ENCODE results near the gene GPC6.

Gene GPC6

DNA sequence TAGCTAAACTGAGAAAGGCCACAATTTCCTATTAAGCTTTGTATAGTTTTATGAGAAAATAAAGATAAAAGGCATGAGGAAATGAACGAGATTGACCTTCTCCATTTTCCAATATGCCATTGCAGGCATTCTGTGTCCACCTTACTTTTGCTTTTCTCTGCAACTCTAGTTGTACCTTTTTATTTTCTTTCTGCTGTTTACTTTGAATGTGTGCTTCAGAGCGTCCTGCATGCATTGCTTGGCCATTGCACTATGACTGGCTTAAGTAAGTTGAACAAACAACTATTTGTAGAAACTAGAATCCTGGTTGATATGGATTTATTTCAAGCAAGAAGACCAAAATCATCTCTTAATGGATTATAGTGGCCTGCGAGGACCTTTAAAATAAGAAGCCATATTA lies 510.3 kb downstream of the GPC6 start:
- no peak for DNase-seq (ENCODE audit: low spot score)

DNA sequence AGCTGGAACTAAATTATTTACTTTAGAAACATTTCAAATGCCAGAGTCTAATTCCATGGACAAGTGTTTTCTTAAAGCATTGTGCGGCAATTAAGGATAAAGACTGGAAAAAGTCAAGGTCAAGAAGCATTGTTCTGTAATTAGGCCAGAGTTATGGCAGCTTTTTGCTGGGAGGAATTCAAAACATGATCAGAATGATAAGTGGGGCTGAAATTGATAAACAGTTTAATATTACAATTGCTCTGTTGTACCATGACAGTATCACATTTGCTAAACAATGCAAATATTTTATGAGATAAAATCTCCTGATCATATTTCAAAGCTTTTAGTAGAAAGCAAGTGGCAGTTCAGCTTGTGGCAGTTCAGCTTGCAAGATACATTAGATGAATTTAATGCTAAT lies 513.7 kb downstream of the GPC6 start:
- no peak for DNase-seq (ENCODE audit: low spot score)

DNA sequence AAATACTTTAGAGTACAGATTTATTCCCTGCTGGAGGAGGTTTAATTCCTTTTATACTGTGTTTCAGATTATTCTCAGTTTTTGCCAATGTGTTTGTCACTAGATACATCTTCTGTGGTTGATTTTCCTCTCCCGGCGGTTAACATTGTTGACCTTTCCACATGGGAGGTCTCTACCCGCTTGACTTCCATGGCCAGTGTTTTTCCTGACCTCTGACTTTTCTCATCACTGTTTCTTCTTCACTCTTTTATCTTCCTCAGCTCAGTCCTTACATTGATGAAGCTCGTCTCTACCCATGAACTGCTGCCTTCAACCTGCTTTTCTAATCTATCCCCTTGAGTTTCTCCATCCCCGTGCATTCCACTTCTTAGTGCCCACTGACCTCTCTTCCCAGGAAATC lies 517.4 kb downstream of the GPC6 start:
- no peak for DNase-seq (ENCODE audit: low spot score)

DNA sequence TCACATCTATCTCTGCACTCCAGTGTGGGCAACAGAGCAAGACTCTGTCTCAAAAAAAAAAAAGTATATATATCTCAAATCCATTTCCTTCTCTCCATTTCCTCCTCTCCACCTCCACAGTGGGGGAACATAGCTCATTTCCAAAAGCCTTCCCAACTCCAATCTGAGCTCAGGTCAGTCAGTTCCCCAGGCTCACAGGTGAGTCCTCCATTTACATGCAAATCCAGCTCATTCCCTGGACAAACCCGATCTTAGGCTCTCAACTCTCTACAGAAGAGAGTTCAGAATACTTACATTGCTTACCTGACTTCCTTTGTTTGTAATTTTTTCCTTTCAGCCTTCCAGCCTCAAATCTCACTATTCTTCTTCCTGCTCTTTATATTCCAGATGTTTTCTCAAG lies 518.3 kb downstream of the GPC6 start:
- DNase-seq (ENCODE audit: low spot score), result no peak

DNA sequence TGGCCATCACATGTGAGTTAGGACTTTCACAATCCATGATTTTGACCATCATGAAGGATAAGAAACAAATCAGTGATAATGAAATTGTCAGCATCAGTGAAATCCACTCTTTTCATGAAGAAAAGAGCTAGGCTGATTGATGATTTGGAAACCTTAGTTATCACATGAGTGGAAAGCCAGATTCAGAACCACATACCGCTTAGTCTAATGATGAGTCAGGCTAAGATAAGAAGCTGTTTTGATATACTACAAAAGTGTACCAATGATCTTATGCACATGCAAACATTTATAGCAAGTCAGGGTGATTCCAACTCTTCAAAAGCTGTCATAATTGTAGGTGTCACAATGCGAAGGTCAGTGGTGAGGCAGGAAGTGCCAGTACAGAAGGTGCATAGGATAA lies 519.3 kb downstream of the GPC6 start:
- DNase-seq (ENCODE audit: low spot score), result no peak

DNA sequence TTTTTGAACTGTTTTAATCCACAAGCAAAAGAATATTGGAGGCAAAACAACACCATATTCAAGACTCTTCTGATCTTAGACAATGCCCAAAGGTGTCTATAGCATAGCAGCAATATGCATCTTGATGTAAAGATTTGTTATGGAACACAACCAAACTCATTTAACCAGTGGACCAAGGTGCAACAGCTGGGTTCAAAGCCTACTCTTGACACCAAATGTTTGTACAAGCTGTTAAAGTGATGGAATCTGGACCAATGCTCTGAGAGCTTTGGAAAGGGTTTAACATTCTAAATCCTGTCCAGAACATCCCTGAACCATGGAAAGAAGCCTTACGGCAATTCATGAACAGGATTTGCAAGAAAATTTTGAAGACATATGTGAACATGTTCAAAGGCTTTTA lies 520.0 kb downstream of the GPC6 start:
- no peak for DNase-seq (ENCODE audit: low spot score)

DNA sequence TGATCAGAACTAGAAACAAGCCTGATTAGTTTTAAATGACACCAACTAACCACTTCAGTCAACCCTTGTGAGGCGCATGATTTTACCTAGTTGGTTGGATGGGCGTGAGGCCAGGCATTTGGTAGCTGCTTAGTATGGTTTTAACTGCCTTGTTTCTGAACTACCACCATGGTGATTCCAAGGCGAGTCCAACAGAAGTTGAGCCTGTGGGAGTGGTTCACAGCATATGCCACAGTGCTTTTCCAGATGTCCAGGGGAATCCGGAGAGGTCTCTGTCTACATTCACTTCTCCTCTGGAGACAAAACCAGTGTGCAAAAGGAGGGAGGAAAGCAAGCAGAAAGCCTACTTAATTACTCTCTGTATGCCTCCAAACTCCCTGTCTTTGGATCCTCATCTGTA lies 524.1 kb downstream of the GPC6 start:
- no peak for DNase-seq (ENCODE audit: low spot score)

DNA sequence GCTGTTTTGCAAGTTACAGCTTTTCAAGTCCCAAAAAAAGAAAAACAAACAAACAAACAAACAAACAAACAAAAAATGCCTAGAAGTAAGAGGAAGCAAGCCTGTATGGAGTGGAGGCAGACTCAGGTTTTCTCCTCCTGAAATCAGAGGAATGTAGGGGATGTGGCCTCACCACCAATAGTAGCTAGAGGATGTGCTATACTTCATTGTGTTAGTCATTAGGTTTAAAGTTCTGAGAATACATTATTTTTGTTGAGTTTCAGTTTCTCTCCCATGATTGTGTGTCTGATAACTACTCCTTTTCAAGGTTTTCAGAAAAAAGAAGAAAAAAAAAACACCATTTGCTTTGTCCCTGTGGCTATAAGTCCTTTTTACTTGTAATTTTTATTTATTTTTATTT lies 524.5 kb downstream of the GPC6 start:
- no peak for DNase-seq (ENCODE audit: low spot score)

DNA sequence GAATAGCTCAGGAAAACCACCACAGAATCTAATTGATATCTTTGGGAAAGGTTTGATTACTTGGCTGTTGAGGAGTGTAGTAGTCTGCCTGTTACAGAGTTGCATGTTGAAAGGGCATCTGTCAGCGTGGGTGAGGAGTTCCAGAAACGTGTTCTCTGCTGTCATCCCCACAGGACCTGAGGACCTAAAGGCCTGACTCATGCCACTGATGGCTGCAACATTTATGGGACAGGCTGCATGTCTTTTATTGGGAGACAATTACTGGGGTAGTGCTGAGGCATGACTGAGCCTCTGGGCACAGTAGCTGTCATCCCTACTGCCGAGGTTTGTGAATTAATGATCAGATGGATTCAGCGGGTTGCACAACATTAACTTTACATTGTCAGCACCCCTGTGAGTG lies 525.9 kb downstream of the GPC6 start:
- no peak for DNase-seq (ENCODE audit: low spot score)

DNA sequence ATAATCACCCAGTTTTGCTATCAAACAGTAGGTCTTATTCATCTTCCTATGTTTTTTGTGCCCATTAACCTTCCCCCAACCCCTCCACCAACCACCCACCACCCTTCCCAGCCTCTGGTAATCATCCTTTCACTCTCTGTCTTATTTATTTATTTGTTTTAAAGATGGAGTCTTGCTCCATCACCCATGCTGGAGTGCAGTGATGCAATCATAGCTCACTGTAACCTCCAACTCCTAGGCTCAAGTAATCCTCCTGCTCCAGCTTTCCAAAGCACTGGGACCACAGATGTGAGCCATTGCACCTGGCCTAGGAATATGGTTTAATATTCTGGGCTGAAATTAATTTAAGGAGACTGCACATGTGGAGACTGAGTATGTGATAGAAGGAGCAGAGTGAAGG lies 527.0 kb downstream of the GPC6 start:
- no peak for DNase-seq (ENCODE audit: low spot score)

DNA sequence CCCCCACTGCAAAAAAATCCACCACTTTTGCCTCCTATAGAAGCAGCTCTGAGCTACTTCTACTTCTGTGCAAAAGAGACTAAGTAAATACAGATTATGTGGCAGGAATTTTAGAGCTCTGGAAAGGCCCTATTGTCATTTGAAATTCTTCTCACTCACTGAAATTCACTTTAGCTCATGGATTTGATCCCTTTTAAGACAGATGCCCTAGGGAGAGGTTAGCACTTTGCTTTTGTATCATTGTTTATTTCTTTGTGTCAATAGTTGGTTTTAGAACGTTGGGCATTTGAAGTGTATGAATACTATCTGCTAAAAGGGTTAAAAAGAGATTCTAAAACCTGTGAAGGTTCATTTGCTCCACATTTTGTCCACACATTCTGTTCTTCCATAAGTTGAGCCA lies 528.7 kb downstream of the GPC6 start:
- no peak for DNase-seq (ENCODE audit: low spot score)

DNA sequence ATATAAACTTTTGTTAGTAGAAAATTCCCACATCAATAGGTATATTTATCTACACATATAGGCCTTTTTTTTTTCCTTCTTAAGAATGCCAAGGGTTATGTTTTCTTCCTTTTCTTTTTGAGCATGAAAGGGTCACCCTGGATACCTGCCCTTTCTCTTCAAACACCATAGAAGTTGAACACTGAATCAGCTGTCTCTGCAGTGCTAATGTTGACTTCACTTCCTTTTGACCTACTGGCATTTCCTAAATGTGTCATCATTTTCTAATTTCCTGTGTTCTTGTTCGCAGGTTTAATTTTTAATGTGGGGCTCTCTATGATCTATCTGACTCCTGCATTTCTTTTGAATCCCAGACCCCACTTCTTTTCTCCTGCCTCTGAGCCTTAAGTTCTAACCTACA lies 532.0 kb downstream of the GPC6 start:
- DNase-seq (ENCODE audit: low spot score), result no peak

DNA sequence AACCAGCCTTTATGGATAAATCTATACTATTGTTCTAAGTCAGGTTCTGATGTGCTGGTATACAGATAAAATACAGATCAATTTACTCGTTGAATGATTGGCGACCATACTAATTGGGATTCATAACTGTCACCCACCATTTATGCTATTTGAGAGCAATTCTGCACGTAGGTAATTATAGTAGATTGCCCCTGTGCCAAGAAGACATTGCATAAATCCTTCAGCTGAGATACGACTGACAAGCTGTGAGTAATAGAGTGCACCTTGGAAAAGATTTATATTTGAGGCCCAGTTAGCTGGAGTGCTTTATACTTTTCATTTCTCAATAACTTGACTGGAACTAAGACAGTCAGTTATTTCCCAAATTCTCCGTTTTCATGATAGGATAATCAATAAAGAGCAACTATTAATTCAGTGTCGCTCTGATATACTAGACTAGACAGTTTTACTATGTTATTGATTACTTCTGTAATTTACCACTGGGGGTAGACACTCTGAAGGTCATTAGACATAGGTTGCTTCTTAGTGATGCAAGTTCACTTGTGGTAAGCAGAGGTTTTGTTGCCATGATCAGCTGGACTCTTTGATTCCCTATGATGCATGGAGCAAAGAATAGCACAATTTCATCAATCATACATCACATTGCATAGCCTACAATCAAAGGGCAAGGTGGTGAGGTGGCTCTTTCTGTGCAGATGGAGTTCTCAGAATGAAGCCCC lies 536.3 kb downstream of the GPC6 start:
- no peak for DNase-seq (ENCODE audit: low spot score)

DNA sequence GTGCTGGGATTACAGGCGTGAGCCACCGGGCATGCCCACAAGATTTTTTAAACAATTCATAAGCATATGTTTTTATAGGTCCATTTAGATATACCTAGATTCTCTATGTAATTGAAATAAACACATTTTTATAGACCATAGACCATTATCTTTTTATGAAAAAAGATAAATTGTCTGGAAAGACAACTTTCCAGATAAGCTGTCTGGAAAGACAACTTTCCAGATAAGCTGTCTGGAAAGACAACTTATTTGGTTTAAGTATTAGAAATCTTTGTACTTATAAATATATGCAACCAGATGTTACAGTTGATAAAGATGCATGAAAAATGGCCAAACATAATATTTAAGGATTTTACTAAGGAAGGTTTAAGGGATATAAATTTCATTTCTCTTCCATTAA lies 538.5 kb downstream of the GPC6 start:
- no peak for DNase-seq (ENCODE audit: low spot score)

DNA sequence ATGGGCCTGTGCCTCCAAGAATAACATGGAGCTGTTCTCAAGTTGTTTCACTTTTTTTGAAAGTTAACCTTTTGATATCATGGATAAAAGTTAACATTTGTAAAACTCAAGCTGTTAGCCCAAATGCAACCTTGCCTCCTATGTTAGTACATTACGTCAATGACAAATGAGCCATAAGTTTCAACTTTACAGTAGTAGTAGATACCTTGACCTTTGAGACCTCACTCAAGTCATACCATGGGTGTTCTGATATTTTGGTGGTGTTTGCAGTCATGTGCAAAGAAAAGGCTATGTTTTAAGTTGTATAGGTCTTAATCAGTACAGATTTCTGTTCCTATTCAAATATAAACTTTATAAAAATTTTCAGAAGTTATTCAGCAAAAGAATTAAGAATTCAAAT lies 539.2 kb downstream of the GPC6 start:
- DNase-seq (ENCODE audit: low spot score), result no peak

DNA sequence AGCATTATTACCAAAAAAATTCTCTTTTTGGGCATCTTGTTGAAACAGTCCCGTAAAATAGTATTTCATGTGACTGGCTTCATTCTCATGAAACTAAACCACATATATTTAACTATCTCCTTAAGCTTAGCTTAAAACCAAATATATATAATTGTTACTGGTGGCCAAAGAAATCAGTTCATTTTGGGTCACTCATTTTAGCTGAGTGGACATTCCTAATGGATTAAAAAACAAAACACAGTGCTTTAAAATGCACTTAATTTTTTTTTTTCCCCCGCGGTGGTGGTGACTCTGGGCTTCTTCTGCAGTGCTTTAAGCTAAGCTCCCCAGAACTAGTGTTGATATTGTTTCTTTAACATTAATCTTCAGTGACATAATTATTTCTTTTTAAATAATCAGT lies 540.1 kb downstream of the GPC6 start:
- no peak for DNase-seq (ENCODE audit: low spot score)

DNA sequence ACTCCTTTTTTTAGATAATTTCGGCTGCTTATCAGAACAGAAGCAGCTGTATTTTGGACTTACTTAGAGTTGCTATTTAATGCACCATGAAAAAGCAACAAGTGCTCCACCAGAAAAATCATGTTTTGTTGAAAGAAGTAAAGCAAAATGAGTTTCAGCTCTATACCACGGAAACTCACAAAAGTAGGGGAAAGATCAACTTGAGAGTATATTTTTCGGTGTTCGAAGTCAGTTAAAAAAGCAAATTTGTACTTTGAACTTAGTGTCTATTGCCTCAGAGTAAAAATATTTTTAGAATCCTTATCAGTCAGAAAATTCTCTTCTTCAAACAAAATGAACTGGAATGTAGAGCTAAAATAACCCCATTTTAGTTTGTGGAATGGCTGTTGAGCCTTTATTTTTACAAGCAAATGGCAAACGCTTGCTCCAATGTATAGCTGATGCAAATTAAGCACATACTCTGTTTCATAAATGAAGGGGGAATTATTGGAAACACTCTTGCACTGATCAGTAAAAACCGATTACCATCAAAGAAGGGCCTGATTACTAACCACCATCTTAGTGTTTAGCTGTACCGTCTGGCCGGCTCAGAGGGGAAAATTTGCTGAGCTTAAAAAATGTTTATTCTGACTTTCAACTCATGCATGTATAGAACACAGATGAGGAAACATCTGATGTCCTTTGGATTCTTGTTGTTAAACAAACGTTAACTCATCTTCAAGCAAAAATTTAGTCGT lies 540.7 kb downstream of the GPC6 start:
- DNase-seq (ENCODE audit: low spot score), result no peak

DNA sequence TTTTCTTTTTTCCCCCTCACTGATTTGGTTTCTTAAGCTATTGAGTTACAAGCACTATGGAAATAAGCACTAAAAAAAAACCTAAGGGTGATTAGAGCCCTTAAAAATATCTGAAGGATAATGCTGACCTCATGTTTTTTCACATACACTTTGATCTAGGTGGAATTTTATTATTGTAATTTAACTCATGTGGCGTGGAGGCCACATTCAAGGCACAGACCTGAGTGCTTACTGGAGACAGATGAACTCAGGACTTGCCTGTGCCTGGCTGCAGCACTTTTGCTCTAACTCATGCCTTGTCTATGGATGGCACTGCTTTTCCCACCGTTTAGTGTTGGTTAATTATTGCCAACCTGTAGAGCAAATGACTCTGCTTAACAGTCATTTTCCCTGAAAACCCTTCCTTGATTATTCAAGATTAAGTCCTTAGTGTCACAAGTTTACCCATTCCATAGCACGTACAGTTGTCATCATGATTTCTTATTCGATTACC lies 541.4 kb downstream of the GPC6 start:
- no peak for DNase-seq (ENCODE audit: low spot score)

DNA sequence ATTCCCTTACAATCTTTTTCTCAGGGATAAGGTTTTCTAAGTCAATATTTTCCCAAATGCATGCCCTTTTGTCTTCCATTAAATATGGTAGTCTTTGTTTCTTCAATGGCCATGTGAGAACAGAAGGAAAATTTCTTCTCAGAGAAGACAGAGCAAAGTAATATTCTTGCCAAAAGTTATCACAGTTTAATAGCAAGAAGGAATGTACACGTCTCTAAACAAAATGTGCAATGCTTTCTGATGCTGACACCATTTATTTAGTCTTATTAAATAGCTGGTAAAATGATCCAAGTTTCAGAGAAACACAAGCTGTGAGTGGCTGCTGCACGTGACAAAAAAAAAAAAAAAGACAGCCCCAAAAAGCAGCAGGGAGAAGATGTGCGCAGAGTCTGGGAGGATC lies 542.5 kb downstream of the GPC6 start:
- DNase-seq (ENCODE audit: low spot score), result no peak

DNA sequence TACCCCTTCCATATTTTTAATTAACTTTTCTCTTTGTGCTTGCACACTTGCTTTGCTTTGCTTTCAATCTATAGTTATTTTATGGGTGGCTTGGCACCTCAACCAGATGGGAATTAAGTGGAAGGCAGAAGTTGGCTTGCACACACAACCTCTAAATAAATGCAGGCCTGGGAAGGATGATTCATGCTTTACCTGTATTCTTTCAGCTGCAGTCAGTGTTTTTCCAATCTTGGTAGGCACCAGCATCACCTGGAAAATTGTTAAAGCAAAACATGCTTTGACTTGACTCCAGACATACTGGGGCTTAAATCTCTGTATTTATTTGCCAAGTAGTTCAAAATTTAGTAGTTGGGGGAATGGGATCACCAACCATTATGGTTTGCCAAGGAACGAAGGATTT lies 543.0 kb downstream of the GPC6 start:
- DNase-seq (ENCODE audit: low spot score), result no peak

DNA sequence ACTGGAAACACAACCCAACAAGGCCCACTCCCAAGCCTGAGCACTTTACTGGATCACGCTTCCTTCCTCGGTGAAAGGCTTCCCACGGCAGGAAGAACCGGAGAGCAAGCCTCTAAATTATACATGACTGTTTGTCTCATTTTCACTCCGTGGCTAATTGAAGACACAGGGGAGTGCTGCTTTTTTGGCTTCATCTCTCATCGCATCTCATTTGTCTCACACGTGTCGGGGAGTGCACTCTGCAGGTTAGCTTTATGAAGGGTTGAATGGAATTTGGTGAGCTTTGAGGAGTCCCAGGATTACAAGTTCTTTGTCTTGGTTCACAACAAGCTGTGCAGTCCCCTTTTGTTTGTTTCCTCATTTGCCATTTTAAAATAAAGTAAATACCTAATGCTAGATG lies 544.6 kb downstream of the GPC6 start:
- no peak for DNase-seq (ENCODE audit: low spot score)

DNA sequence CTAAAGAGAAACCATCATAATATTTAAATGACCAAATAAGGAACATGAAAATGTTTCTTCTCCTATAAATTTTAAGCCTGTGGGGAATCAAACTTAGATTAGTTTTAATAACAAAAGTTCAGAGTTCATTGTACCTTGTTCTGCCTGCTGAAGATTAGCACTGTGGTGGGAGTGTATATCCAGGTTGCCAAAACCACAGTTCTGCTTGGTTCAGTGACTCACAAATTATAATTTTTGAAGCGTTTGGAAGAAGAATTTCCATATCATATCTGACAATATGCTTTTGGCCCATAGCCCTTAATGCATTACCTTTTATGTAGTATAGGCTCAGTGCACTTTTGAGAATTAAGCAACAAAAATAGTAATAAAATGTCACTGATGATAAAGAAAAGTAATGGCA lies 545.2 kb downstream of the GPC6 start:
- DNase-seq (ENCODE audit: low spot score), result no peak

DNA sequence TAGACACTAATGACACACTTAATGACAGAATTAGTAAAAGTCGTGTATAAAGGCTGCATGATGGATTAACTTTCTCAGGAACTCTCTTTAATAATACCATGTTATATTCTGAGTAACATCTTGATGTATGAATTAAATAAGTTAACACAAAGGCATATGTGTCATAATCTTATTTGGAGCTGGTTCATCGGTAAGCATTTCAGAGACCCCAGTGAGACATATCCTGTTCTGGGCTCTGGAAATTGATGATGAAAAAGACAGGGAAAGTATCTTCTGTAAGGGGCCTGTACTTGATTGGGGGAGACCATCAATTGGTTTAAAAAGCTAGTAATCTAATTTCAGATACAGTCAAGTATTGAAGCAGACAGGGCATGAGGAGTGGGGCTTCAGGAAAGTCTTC lies 547.9 kb downstream of the GPC6 start:
- no peak for DNase-seq (ENCODE audit: low spot score)

DNA sequence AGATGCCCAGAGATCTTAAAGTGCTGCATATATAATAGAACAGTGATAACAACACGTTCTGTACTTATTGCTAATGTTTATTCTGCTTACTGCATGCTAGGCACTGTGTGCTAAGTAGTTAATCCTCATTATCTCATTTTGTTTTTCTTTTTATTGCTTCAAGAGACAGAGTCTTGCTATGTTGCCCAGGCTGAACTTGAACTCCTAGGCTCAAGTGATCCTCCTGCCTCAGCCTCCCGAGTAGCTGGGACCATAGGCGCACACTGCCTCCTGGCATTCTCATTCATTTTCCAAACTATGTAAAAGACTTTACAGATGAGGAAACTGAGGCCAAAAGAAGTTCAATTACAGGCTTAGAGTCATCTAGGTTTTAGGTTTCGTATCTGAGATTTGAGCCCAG lies 548.4 kb downstream of the GPC6 start:
- DNase-seq (ENCODE audit: low spot score), result no peak
